Astrocyte (in vitro differentiated cells and primary cell): Measurements from ENCODE around the gene HOXC11.
A peak's percentile ranks its signal among the peaks of the same experiment; 100 is the strongest.

Source experiments
- EZH2 ChIP-seq: IDR thresholded peaks from 2 replicates; pipeline ENCODE4 v1.6.1; 2012; ENCODE audit warnings: mild to moderate bottlenecking, low read length, inconsistent platforms; ENCODE audit not compliant: insufficient read depth
- TF ChIP-seq, protein P1 (sequence below): IDR thresholded peaks from 2 replicates; pipeline ENCODE4 v1.5.1; 2011; ENCODE audit warnings: low read depth, mild to moderate bottlenecking, inconsistent platforms, low read length, moderate library complexity; ENCODE audit not compliant: insufficient read depth

DNA sequence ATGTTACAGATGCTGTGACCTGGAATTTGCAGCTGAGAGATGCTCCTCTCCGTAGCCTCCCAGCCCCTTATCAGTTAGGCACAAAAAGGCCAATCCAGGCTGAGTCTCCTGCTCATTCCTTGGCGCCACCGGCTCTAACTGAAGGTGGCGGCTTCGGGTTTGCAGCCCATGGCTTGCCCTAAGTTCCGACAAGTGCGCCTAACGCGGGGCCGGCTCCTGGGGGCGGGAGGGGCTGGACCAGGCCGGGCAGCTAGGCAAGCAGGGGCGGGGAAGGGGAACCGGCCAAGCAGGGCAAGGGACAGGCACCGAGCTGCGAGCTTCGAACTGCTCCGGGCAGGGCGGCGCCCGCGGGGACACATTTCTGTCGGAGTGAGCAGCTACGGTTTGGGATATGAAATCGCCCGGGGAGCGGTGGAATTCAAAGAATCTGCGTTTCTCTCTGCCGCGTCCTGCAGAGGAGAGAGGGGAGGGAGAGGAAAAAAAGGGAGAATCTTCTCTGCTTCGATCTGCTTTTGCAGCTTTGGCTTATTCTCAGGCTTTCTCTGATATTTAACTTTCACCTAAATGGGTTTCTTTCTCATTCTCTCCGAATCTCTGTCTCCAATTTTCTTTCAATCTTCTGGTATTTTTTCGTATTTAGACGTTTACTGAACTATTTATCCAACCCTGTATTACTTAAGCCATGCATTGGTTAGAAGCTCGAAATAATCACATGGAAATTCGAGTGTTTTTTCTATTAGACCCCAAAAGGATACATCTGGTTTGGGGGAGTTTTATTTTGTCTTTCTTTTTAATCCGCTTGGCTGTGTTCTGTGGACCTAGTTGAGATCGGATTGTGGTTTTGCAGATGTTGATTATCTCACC is 19.8 kb upstream of the HOXC11 start:
- TF ChIP-seq, protein P1, sequence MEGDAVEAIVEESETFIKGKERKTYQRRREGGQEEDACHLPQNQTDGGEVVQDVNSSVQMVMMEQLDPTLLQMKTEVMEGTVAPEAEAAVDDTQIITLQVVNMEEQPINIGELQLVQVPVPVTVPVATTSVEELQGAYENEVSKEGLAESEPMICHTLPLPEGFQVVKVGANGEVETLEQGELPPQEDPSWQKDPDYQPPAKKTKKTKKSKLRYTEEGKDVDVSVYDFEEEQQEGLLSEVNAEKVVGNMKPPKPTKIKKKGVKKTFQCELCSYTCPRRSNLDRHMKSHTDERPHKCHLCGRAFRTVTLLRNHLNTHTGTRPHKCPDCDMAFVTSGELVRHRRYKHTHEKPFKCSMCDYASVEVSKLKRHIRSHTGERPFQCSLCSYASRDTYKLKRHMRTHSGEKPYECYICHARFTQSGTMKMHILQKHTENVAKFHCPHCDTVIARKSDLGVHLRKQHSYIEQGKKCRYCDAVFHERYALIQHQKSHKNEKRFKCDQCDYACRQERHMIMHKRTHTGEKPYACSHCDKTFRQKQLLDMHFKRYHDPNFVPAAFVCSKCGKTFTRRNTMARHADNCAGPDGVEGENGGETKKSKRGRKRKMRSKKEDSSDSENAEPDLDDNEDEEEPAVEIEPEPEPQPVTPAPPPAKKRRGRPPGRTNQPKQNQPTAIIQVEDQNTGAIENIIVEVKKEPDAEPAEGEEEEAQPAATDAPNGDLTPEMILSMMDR: no peak
- TF ChIP-seq EZH2: peak; percentile 12
